Mammary epithelial cell (primary cell): ENCODE data around the gene ABLIM3.

Experiments used
- EZH2 ChIP-seq: IDR thresholded peaks from 2 replicates; pipeline ENCODE4 v1.6.1; 2012; ENCODE audit warnings: low read length, inconsistent platforms, borderline replicate concordance
- TF ChIP-seq, protein P1 (sequence below), 2 donors: IDR thresholded peaks in 1 of 2; conservative IDR thresholded peaks in 1 of 2; 2 replicates each; pipeline ENCODE4 v1.5.1; 2011 to 2012; ENCODE audit warnings: inconsistent platforms in 2 of 2, low read length in 2 of 2, mild to moderate bottlenecking in 2 of 2, control low read depth in 1 of 2, low read depth in 1 of 2; ENCODE audit not compliant: insufficient read depth in 1 of 2; ENCODE audit errors: extremely low read depth in 1 of 2

GRCh38 chr5:149216496-149216895 is 75.2 kb downstream of the ABLIM3 start:
- TF ChIP-seq, protein P1, sequence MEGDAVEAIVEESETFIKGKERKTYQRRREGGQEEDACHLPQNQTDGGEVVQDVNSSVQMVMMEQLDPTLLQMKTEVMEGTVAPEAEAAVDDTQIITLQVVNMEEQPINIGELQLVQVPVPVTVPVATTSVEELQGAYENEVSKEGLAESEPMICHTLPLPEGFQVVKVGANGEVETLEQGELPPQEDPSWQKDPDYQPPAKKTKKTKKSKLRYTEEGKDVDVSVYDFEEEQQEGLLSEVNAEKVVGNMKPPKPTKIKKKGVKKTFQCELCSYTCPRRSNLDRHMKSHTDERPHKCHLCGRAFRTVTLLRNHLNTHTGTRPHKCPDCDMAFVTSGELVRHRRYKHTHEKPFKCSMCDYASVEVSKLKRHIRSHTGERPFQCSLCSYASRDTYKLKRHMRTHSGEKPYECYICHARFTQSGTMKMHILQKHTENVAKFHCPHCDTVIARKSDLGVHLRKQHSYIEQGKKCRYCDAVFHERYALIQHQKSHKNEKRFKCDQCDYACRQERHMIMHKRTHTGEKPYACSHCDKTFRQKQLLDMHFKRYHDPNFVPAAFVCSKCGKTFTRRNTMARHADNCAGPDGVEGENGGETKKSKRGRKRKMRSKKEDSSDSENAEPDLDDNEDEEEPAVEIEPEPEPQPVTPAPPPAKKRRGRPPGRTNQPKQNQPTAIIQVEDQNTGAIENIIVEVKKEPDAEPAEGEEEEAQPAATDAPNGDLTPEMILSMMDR (conservative IDR thresholded peaks at IDR 0.05 in 1 of 2, IDR thresholded peaks at IDR 0.05 in 1 of 2; ENCODE audit: extremely low read depth in 1 of 2, insufficient read depth in 1 of 2, low read depth in 1 of 2, low read length in 2 of 2): no peak
- no peak for TF ChIP-seq EZH2
